Activated T-helper 1 cell treated with anti-CD3 and anti-CD28 coated beads, Interleukin-12 subunit alpha, Interleukin-12 subunit beta, Interleukin-2, Interleukin-4 antibody, amounts not matched to agents 30 ng/mL and 10 ng/mL and 1 ng/mL, durations not matched to agents 14 hours and 24 hours and 36 hours (primary cell): Measurements from ENCODE around the gene TMEM238. TPM values are rescaled to one million over a fixed set of nuclear protein-coding genes. Genes with fewer than 3 reads are reported as not detected.
"Not testable (repeated sequence)": the region's sequence is repeated elsewhere in the genome, so short reads cannot be mapped to it uniquely, and the experiment has no call there.

Experiments used
- DNase-seq: peaks from one replicate; pipeline ENCODE4 v3.0.0; 2021; ENCODE audit warnings: low spot score
- H3K27ac Mint-ChIP-seq: one replicate; pipeline ENCODE4 v1.8.0; 2021; ENCODE audit warnings: mild to moderate bottlenecking, mixed read lengths
- H3K27me3 Mint-ChIP-seq: one replicate; pipeline ENCODE4 v1.8.0; 2022; ENCODE audit warnings: mild to moderate bottlenecking, moderate library complexity, mixed read lengths; ENCODE audit not compliant: insufficient read depth
- H3K36me3 Mint-ChIP-seq: one replicate; pipeline ENCODE4 v1.8.0; 2021; ENCODE audit warnings: low read depth, mixed read lengths
- H3K4me1 Mint-ChIP-seq: one replicate; pipeline ENCODE4 v1.8.0; 2021; ENCODE audit warnings: low read depth, mixed read lengths
- H3K4me3 Mint-ChIP-seq: one replicate; pipeline ENCODE4 v1.8.0; 2021; ENCODE audit warnings: mild to moderate bottlenecking, moderate library complexity, mixed read lengths
- H3K9me3 Mint-ChIP-seq: one replicate; pipeline ENCODE4 v1.8.0; 2021; ENCODE audit warnings: mixed read lengths
- intact Hi-C: fragments of 100-400 bp; cut with micrococcal nuclease; formaldehyde crosslinking; loops from one replicate; pipeline ENCODE4 v1.15.1; 2024
- total RNA-seq: library from RNA; stranded (reverse); gene quantifications from 2 replicates; pipeline ENCODE4 v1.2.3, GENCODE V29; 2022

TMEM238 gene, protein sequence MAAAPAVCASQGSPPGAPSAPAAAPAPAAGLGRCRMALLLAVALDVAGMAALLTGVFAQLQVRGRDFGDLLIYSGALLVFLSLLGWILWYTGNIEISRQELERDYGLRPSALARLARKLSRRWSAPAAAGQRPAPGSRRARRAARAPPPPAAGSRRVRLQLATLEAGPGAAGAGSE
- total RNA-seq, result 9.7 and 10.6 TPM in 2 replicates

DNA sequence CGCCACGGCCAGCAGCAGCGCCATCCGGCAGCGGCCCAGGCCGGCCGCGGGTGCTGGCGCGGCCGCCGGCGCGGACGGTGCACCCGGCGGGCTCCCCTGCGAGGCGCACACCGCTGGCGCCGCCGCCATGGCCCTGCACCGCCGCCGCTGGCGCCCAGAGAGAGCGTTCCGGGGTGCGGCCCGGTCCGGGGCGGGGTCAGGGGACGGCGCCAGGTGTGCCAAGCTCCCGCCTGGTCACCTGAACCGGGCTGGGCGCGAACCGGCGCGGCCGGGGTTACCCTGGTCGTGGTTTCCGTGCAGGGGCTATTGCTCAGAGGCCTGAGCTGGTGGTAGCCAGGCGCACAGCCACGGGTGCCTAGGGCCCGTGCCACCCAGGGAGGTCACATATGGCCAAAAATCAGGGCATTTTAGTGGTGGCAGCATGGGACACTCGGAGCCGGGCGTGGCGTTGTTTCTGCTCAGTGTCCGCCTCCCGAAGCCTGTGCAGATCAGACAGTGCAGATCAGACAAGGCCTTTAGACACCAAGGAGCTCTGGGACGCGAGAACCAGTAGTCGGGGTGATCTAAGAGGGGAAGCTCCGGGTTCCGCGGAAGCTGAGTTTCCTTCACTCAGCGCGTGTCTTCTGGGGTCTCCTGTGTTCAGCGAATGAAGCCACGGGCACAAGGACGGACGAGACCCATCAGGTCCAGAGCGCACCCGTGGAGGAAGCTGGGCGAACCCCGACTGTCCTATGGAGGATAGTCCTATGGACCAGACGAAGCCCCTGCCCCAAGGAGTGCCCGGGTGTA is at the start of gene TMEM238:
Gene TMEM238, minus strand, starts transcription at position 162 of the 789 bp plus-strand sequence. Its CDS starts 33 bp downstream, at position 129.
- Mint-ChIP-seq H3K4me1 (peaks cover 34% of the 10 kb centered on the region), H3K27ac (peak within 1 kb of the TSS; percentile 96), H3K36me3 (peaks cover 29% of the 10 kb centered on the region), H3K27me3 (no peaks in the 10 kb centered on the region), H3K4me3 (peak within 1 kb of the TSS; percentile 99), H3K9me3 (no peaks in the 10 kb centered on the region)
- DNase-seq, result peak; percentile 34
- intact Hi-C loops, result no loop called here

DNA sequence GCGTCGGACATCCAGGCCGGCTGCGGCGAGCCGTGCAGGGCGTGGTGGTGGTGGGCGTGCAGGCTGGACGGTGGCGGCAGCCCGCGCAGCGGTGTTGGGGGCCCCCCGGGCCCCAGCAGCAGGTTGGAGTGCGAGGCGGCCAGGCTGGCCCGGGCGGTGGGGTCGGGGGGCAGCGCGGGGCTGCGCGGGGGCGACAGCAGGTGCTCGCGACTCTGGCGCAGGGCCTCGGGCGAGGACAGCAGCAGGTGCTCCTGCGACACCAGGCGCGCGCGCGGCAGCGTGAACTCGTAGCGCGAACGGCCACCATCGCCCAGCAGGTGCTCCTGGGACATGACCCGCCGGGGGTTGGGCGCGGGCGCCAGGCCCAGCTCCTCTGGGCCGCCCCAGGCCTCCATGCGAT is 49.2 kb upstream of the TMEM238 start:
- Mint-ChIP-seq H3K4me3 (no peak overlapping the region), H3K36me3 (no peaks in the 10 kb centered on the region), H3K27me3 (peaks cover 6% of the 10 kb centered on the region), H3K9me3 (no peaks in the 10 kb centered on the region), H3K27ac (no peak overlapping the region), H3K4me1 (peaks cover 7% of the 10 kb centered on the region)
- intact Hi-C loops, result no loop called here
- no peak for DNase-seq

DNA sequence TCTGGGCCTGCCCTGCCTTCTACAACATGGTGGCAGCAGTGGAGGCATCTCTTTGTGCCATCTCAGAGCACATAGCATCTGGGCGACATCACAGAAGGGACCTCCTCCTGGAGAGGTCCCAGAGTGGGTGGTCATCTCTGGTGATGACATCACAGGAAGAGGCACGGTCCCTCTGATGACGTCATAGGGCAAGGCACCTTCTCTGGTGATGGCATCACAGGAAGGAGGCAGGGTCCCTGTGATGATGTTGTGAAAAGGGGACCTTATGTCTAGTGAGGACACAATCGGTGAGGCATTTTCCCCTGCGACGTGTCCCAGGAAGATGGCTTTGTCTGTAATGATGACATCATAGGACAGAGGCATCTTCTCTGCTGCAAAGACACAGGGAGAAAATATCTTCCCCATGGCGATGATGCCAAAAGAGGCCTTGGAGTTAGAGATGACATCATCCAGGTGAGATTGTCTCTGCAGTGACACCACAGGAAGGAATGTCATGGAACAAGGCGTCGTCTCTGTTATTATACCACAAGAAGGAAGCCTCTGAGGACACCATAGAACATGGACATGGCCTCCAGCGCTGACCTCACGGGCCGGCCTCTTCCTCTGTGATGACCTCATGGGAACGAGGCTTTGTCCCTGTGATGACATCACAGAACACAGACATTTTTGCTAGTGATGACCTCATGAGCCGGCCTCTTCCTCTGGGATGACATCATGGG is 48.3 kb upstream of the TMEM238 start:
- Mint-ChIP-seq H3K9me3 (no peaks in the 10 kb centered on the region), H3K27ac (no peak overlapping the region), H3K4me1 (peaks cover 7% of the 10 kb centered on the region), H3K27me3 (peaks cover 6% of the 10 kb centered on the region), H3K4me3 (no peak overlapping the region), H3K36me3 (no peaks in the 10 kb centered on the region)
- intact Hi-C loops, result no loop called here
- DNase-seq, result no peak

DNA sequence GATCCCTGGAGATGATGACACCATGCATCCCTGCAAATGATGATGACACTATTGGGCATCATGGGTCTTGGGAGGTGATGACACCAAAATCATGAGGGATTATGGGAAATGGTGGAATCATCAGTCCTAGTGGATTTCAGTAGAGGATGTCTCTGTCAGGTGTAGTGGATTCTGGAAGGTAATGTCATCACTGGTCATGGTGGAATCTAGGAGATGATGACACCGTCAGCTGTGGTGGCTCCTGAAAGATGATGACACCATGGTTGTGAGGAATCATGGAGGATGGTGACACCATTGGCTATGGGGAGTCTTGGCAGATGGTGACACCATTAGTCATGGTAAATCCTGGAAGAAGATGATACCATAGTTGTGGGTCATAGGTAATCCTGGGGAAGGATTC is 47.1 kb upstream of the TMEM238 start:
- Mint-ChIP-seq H3K4me3 (no peak overlapping the region), H3K27me3 (peaks cover 2% of the 10 kb centered on the region), H3K9me3 (no peaks in the 10 kb centered on the region), H3K36me3 (no peaks in the 10 kb centered on the region), H3K27ac (no peak overlapping the region), H3K4me1 (no peaks in the 10 kb centered on the region)
- intact Hi-C loops, result no loop called here
- DNase-seq, result no peak

DNA sequence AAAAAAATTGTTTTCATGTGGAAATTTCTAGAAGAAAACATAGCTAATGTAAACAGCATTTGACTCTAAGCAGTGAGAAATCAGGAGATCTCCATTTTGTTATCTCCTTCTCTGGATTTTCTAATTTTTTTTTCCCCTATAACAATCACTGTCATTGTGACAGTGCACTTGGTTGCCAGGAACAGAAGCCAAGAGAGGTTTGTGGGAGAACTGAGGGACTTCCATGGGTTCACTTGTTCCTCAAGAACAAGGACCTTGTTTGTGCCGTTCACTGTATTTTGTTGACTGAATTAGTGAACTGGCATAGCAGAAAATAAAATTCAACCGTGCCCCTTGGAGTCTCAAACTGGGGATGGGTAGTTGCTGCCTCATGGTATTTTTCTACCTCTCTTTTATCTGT is 42.0 kb upstream of the TMEM238 start:
- peaks cover 7% of the 10 kb centered on the region for H3K4me1 Mint-ChIP-seq
- no peak overlapping the region for H3K27ac Mint-ChIP-seq
- no peak overlapping the region for H3K4me3 Mint-ChIP-seq
- intact Hi-C loops, result no loop called here
- H3K36me3 Mint-ChIP-seq, result no peaks in the 10 kb centered on the region
- no peak for DNase-seq
- H3K9me3 Mint-ChIP-seq, result no peaks in the 10 kb centered on the region
- peaks cover 13% of the 10 kb centered on the region for H3K27me3 Mint-ChIP-seq

DNA sequence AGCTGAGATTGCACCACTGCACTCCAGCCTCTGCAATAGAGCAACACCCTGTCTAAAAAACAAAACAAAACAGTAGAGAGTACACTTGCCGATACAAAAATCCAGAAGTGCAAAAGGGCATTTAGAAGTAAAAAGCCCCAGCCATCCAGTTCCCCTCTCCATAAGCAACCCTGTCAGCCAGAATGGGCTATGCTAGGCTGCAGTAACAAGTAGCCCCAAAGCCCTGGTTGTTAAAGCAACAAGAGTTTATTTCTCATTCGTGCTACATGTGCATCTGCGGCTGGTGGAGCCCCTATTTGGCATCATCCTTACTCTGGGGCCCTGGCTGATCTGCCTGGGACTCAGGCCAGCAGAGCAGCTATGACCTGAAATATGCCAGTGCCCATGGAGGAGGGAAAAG is 40.4 kb upstream of the TMEM238 start:
- DNase-seq, result no peak
- Mint-ChIP-seq H3K9me3 (no peaks in the 10 kb centered on the region), H3K4me3 (no peak overlapping the region), H3K27ac (no peak overlapping the region), H3K27me3 (peaks cover 12% of the 10 kb centered on the region), H3K36me3 (no peaks in the 10 kb centered on the region), H3K4me1 (peaks cover 8% of the 10 kb centered on the region)
- intact Hi-C loops, result no loop called here

DNA sequence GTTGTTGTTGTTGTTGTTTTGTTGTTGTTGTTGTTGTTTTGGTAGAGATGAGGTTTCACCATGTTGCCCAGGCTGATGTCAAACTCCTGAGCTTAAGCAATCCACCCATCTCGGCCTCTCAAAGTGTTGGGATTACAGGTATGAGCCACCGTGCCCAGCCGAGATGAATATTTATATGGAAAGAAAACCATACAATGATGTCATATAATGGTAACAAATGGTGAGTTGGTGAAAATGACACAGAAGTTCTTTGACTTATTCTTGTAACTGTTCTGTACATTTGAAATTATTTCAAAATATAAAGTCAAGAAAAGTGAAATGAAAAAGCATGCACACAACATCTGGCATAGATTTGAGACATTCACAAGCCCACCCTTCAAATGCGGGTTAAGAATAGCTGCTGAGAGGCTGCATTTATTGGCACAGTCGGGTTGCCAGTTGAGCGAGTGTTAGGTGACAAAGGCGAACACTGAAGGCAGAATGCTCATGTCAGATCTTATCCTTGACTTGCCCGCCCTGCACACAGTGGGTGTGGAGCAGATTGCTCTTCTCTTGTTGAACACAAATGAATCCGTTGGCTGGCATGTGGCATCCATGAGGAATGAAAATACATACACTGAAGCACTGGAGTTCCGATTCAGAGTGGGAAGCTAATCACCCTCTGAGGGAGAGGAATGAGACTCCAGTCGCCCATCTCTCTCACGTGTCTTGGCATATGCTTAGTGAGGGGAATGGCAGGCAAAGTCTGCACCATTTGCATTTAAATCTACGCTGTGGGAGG is 39.3 kb upstream of the TMEM238 start:
- no peaks in the 10 kb centered on the region for H3K9me3 Mint-ChIP-seq
- peaks cover 12% of the 10 kb centered on the region for H3K27me3 Mint-ChIP-seq
- no peak for DNase-seq
- intact Hi-C loops, result no loop called here
- H3K36me3 Mint-ChIP-seq, result no peaks in the 10 kb centered on the region
- H3K4me3 Mint-ChIP-seq, result no peak overlapping the region
- H3K4me1 Mint-ChIP-seq, result peaks cover 8% of the 10 kb centered on the region
- no peak overlapping the region for H3K27ac Mint-ChIP-seq

DNA sequence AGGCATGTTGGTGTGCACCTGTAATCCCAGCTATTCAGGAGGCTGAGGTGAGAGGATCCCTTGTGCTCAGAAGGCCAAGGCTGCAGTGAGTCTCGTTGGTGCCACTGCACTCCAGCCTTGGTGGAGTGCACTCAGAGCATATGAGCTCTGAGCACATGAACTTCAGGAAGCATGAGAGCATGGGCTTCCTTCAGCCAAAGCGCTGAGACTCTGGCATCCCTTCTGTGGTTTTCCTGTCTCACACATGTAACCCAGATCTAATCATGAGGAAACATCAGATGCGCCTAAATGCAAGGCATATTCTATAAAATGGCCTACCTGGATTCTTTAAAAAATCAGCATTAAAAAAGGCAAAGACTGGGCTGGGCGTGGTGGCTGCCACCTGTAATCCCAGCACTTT is 37.2 kb upstream of the TMEM238 start:
- H3K36me3 Mint-ChIP-seq, H3K27ac Mint-ChIP-seq, H3K4me3 Mint-ChIP-seq, H3K4me1 Mint-ChIP-seq, intact Hi-C loops, H3K9me3 Mint-ChIP-seq, DNase-seq: not testable (repeated sequence)
- H3K27me3 Mint-ChIP-seq, result peaks cover 12% of the 10 kb centered on the region

DNA sequence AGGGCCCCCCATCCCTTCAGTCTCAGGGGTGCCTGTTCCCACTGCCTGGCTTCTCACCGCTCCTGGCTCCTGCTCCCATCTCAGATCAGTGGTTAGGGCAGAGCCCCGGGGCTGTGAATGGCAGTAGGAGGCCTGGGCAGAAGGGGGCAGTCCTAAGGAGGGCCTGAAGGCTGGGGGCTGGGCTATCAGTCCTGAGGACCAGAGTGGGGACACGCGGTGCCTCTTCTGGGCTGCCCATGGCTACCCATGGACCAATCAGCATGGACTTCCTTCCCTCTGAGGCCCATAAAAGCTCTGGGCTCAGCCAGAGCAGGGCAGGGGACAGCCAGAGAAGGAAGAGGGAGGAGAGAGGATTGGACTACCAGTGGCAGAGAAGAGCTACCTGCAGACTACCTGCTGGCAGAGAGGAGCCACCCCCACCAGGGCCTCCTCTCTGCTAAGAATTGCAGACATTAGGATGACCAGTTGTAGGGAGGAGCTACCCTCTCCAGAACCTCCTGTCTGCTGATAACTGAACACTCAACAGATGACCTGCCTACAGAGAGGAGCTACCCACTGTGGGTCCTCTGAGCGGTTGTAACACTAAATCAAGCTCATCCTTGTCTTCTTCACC is 35.6 kb upstream of the TMEM238 start:
- Mint-ChIP-seq H3K9me3 (no peaks in the 10 kb centered on the region), H3K27ac (no peak overlapping the region), H3K4me3 (no peak overlapping the region), H3K4me1 (peaks cover 8% of the 10 kb centered on the region), H3K36me3 (no peaks in the 10 kb centered on the region), H3K27me3 (peaks cover 15% of the 10 kb centered on the region)
- DNase-seq, result no peak
- intact Hi-C loops, result loop anchor here (5.0 kb wide), 1 partner anchor 207 kb away; no protein-coding TSS in a partner anchor

DNA sequence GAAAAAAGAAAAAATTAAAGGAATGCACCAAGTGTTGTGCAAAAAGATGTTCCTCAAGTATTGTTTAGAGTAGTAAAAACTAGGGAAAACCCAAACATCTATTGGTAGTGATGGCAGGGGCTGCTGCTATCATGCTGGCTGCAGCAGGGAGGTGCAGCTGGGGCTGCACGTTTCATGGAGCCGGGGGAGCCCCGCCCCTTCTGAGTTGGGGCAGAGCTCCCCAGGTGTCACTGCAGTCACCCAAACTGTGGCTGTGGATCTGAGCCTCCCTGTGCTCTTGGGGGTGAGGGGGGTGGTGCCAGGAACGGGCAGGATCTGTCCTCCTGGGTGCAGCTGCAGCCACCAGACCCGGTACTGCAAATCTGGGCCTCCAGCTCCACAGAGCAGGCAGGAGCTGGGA is 35.0 kb upstream of the TMEM238 start:
- intact Hi-C loops, result loop anchor here (5.0 kb wide), 1 partner anchor 207 kb away; no protein-coding TSS in a partner anchor
- peaks cover 8% of the 10 kb centered on the region for H3K4me1 Mint-ChIP-seq
- no peak overlapping the region for H3K4me3 Mint-ChIP-seq

DNA sequence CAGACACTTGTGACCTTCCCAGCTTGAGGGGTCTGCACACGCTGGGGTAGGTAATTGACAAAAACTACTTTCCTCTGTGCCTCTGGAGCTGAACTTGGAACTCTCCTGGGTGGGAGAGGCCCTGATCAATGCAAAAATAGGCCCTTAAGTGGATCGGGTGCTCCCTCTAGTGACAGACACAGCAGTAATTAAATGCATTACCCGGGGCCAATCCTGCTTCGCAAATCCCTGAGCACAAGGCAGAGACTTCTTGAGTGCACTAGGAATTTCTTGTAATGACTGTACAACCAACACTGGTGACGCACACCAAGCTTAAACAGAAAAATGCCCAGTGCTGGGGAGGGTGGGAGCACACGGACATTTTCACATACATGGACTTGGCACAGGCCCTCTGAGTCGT is 34.1 kb upstream of the TMEM238 start:
- Mint-ChIP-seq H3K36me3 (no peaks in the 10 kb centered on the region), H3K4me1 (peaks cover 8% of the 10 kb centered on the region), H3K27me3 (peaks cover 13% of the 10 kb centered on the region), H3K4me3 (no peak overlapping the region), H3K9me3 (no peaks in the 10 kb centered on the region), H3K27ac (no peak overlapping the region)
- intact Hi-C loops, result loop anchor here (1.0 to 5.0 kb wide), 4 partner anchors 116 to 277 kb away; no protein-coding TSS in a partner anchor
- DNase-seq, result peak; percentile 37

More for the DNA sequence above, 35.0 kb upstream of the TMEM238 start:
- Mint-ChIP-seq H3K27ac (no peak overlapping the region), H3K27me3 (peaks cover 16% of the 10 kb centered on the region), H3K9me3 (no peaks in the 10 kb centered on the region), H3K36me3 (no peaks in the 10 kb centered on the region)
- no peak for DNase-seq

DNA sequence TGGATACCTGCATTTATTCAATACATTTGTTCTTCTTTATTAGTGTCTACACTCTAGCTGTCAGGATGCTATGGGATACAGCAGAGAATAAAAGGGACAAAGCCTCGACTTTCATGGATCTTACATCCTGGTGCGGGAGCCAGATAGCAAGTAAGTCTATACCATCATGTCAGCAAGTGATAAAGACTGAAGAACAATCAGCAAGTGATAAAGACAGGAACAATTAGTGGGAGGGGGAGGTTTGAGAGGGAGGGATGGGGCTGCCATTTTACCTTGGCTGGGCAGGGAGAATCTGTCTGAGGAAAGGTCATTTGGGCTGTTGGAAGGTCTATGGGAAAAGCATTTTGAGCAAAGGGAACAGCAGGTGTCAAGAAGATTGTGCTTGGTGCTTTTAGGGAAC is 26.1 kb upstream of the TMEM238 start:
- Mint-ChIP-seq H3K27ac (no peak overlapping the region), H3K27me3 (peaks cover 10% of the 10 kb centered on the region)

More for the DNA sequence above, 26.1 kb upstream of the TMEM238 start:
- intact Hi-C loops, result no loop called here
- peaks cover 26% of the 10 kb centered on the region for H3K4me1 Mint-ChIP-seq
- H3K9me3 Mint-ChIP-seq, result peaks cover 13% of the 10 kb centered on the region
- no peak for DNase-seq
- H3K36me3 Mint-ChIP-seq, result peaks cover 25% of the 10 kb centered on the region
- H3K4me3 Mint-ChIP-seq, result no peak overlapping the region
